Measurements from ENCODE around the gene TEX14.

- TF ChIP-seq POLR2A (IDR thresholded peaks at IDR 0.05) (no peak), CTCF (IDR thresholded peaks at IDR 0.05) (no peak)
Measured at GRCh38 chr17:58617563-58617962, 74.3 kb downstream of the TEX14 start.

Data from lower leg skin (tissue), 3 donors.